Ecto neural progenitor cell (in vitro differentiated cells): ENCODE data around the gene PDGFD.

Experiments used
- DNase-seq: peaks from one replicate; pipeline ENCODE4 v3.0.0-alpha.2; 2018; ENCODE audit warnings: low spot score

Gene PDGFD

GRCh38 chr11:104093426-104094280, 70.3 kb downstream of the PDGFD start:
- DNase-seq, result no peak

GRCh38 chr11:104092744-104093143, 71.2 kb downstream of the PDGFD start:
- no peak for DNase-seq

GRCh38 chr11:104091281-104092096, 72.5 kb downstream of the PDGFD start:
- no peak for DNase-seq

GRCh38 chr11:104090767-104091166, 73.2 kb downstream of the PDGFD start:
- DNase-seq, result no peak

GRCh38 chr11:104089481-104089880, 74.5 kb downstream of the PDGFD start:
- DNase-seq, result no peak

GRCh38 chr11:104086621-104087020, 77.3 kb downstream of the PDGFD start:
- no peak for DNase-seq

GRCh38 chr11:104078995-104079394, 85.0 kb downstream of the PDGFD start:
- DNase-seq, result no peak

- DNase-seq, result no peak
Measured at GRCh38 chr11:104078245-104078644, 85.7 kb downstream of the PDGFD start.

- no peak for DNase-seq
Measured at GRCh38 chr11:104076455-104076854, 87.5 kb downstream of the PDGFD start.

GRCh38 chr11:104075706-104076105, 88.2 kb downstream of the PDGFD start:
- no peak for DNase-seq

- no peak for DNase-seq
Measured at GRCh38 chr11:104075091-104075490, 88.9 kb downstream of the PDGFD start.

- DNase-seq, result no peak
Measured at GRCh38 chr11:104073950-104074705, 89.8 kb downstream of the PDGFD start.

GRCh38 chr11:104067534-104067933, 96.4 kb downstream of the PDGFD start:
- DNase-seq, result no peak

GRCh38 chr11:104064034-104064630, 99.8 kb downstream of the PDGFD start:
- DNase-seq, result no peak

GRCh38 chr11:104061853-104062521, 102.0 kb downstream of the PDGFD start:
- DNase-seq, result no peak

GRCh38 chr11:104060820-104061219, 103.1 kb downstream of the PDGFD start:
- no peak for DNase-seq

- DNase-seq, result no peak
Measured at GRCh38 chr11:104060004-104060794, 103.7 kb downstream of the PDGFD start.

- no peak for DNase-seq
Measured at GRCh38 chr11:104058680-104059079, 105.3 kb downstream of the PDGFD start.

- no peak for DNase-seq
Measured at GRCh38 chr11:104057908-104058307, 106.0 kb downstream of the PDGFD start.

- no peak for DNase-seq
Measured at GRCh38 chr11:104055596-104055995, 108.4 kb downstream of the PDGFD start.
